ENCODE data around the gene RAB11FIP4.
A peak's percentile ranks its signal among the peaks of the same experiment; 100 is the strongest.
"Not testable (repeated sequence)": the region's sequence is repeated elsewhere in the genome, so short reads cannot be mapped to it uniquely, and the experiment has no call there.

Gene RAB11FIP4, protein sequence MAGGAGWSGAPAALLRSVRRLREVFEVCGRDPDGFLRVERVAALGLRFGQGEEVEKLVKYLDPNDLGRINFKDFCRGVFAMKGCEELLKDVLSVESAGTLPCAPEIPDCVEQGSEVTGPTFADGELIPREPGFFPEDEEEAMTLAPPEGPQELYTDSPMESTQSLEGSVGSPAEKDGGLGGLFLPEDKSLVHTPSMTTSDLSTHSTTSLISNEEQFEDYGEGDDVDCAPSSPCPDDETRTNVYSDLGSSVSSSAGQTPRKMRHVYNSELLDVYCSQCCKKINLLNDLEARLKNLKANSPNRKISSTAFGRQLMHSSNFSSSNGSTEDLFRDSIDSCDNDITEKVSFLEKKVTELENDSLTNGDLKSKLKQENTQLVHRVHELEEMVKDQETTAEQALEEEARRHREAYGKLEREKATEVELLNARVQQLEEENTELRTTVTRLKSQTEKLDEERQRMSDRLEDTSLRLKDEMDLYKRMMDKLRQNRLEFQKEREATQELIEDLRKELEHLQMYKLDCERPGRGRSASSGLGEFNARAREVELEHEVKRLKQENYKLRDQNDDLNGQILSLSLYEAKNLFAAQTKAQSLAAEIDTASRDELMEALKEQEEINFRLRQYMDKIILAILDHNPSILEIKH

DNA sequence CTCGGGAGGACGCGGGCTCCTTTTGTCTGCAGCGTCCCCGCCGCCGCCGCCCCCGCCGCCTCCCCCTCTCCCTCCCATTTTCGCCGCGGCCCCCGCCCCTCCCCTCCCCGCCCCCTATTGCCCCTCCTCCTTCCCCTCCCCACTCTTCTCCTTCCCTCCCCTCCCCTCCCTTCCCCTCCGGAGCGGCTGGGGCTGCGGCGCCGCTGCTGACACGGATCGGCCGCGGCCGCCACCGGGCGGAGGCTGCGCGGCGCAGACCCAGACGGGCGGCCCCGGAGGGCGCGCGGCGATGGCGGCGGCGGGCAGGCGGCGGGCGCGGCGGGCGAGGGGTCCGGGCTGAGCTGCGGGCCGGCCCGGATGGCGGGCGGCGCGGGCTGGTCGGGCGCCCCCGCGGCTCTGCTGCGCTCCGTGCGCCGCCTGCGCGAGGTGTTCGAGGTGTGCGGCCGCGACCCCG, at the start of gene RAB11FIP4:
TSS of gene RAB11FIP4 (plus strand) at position 180 of the 454 bp plus-strand sequence. CDS start at position 358, 178 bp downstream.
- Mint-ChIP-seq H3K36me3 (ENCODE audit: insufficient read depth) (peaks cover 1% of the 10 kb centered on the region), H3K4me1 (peaks cover 7% of the 10 kb centered on the region), H3K9me3 (no peaks in the 10 kb centered on the region), H3K27ac (ENCODE audit: low read depth) (no peak within 1 kb of the TSS), H3K27me3 (peaks cover 66% of the 10 kb centered on the region), H3K4me3 (peak within 1 kb of the TSS; percentile 80)
- no peak for DNase-seq (ENCODE audit: low spot score in 2 of 2)
- ATAC-seq (replicated peaks; ENCODE audit: extremely low read depth, poor library complexity, severe bottlenecking): peak; percentile 28

DNA sequence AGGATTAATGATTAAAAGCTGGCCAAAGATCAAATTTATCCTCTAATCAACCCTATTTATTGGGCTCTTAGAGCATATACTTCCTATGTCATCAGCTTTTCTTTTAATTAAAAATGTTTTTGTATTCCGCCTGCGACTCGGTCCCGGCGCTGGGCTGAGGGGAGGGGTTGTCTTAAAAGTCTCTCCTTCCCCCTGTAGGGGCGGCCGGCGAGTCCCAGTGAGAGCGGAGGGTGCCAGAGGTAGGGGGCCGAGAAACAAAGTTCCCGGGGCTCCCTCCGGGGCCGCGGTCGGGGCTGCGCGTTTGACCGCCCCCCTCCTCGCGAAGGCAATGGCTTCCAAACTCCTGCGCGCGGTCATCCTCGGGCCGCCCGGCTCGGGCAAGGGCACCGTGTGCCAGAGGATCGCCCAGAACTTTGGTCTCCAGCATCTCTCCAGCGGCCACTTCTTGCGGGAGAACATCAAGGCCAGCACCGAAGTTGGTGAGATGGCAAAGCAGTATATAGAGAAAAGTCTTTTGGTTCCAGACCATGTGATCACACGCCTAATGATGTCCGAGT, 46.2 kb upstream of the RAB11FIP4 start:
- not testable (repeated sequence) for H3K4me1 Mint-ChIP-seq; H3K4me3 Mint-ChIP-seq; H3K27ac Mint-ChIP-seq (ENCODE audit: low read depth); H3K9me3 Mint-ChIP-seq; ATAC-seq (replicated peaks; ENCODE audit: extremely low read depth, poor library complexity, severe bottlenecking); H3K27me3 Mint-ChIP-seq; DNase-seq (ENCODE audit: low spot score in 2 of 2)
- H3K36me3 Mint-ChIP-seq (ENCODE audit: insufficient read depth): peaks cover 17% of the 10 kb centered on the region

DNA sequence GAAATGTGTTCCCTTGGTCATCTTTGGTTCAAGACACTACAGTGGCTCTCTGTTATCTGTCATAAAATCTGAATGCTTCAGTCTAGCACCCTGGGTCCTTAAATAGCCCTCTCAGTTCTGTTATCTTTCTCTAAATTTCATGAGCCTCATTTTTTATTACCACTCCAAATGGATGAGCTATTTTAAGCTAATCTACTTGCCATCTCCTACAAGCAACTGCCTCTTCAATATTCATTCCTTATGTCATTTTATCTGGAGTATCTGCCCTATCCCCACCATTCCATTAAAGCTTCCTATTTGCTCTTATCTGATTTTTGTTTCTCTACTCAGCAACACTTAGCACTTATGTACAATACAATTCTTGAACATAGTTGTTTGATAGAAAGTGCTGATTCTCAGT, 42.0 kb upstream of the RAB11FIP4 start:
- Mint-ChIP-seq H3K36me3 (ENCODE audit: insufficient read depth) (peaks cover 30% of the 10 kb centered on the region), H3K27me3 (no peaks in the 10 kb centered on the region), H3K9me3 (no peaks in the 10 kb centered on the region), H3K4me1 (no peaks in the 10 kb centered on the region), H3K27ac (ENCODE audit: low read depth) (no peak overlapping the region), H3K4me3 (no peak overlapping the region)
- no peak for ATAC-seq (replicated peaks; ENCODE audit: extremely low read depth, poor library complexity, severe bottlenecking)
- DNase-seq (ENCODE audit: low spot score in 2 of 2): no peak

DNA sequence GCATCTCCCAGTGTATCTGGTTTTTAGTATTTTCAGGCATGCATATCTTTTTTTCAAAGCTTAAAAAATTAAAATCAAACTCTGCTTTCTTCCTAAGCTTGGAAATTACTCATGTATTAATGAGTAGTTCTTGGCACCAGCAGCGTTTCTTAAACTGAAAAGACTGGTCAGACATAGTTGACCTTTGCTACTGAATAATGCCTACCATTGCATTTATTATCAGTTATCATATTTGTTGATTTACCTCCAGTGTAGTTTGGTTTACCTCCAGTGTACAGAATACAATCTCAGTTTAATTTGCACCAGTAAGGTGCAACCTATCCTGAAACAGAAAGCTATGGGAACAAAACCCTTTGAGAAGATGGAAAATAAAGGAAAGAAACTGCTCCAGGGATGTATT, 35.5 kb upstream of the RAB11FIP4 start:
- ATAC-seq (replicated peaks; ENCODE audit: extremely low read depth, poor library complexity, severe bottlenecking) (no peak), DNase-seq (ENCODE audit: low spot score in 2 of 2) (no peak)
- no peak overlapping the region for H3K4me3 Mint-ChIP-seq
- H3K36me3 Mint-ChIP-seq (ENCODE audit: insufficient read depth): peaks cover 40% of the 10 kb centered on the region
- no peak overlapping the region for H3K27ac Mint-ChIP-seq (ENCODE audit: low read depth)
- H3K27me3 Mint-ChIP-seq: no peaks in the 10 kb centered on the region
- no peaks in the 10 kb centered on the region for H3K9me3 Mint-ChIP-seq
- H3K4me1 Mint-ChIP-seq: no peaks in the 10 kb centered on the region

DNA sequence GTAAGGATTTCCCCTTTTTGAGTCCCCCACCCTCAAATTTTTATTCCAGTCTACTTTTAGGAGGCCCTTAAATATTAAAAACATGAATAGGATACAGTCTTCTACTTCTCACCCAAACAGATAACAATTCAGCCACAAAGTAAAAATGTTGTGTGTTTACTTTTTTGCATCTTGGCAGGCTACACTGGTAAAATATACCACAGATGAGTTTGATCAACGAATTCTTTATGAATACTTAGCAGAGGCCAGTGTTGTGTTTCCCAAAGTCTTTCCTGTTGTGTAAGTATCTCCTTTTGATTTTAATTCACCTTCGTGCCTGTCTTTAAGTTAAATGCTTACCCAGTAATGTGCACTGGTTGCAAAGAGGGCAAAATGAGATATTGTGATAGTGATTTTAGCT, 34.4 kb upstream of the RAB11FIP4 start:
- Mint-ChIP-seq H3K9me3 (no peaks in the 10 kb centered on the region), H3K4me1 (no peaks in the 10 kb centered on the region), H3K27me3 (no peaks in the 10 kb centered on the region), H3K4me3 (no peak overlapping the region), H3K27ac (ENCODE audit: low read depth) (no peak overlapping the region), H3K36me3 (ENCODE audit: insufficient read depth) (peaks cover 42% of the 10 kb centered on the region)
- ATAC-seq (replicated peaks; ENCODE audit: extremely low read depth, poor library complexity, severe bottlenecking): no peak
- no peak for DNase-seq (ENCODE audit: low spot score in 2 of 2)

DNA sequence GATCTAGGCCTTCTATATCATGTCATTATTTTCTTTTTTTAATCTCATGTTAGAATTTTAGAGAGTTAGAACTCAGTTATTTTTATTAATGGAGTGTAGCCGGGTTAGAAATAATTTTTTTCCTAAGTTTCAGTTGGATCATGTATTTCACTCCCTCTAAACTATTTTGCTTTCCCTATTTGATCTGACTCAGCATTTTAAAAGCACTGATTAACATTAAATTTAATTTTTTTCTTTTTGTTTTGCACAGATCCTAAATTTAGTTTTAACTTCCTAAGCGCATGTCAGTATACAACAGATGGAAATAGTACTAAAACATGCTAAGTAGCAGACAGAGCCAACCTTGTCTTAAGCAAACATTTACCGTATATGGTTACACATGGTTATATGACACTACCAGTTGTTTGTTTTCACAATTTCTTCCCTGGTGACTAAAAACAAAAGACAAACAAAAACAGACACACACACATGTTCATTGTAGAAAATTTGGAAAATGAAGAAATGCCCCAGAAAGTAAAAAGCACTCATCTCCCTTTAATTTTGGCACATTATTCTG, 33.6 kb upstream of the RAB11FIP4 start:
- H3K27ac Mint-ChIP-seq (ENCODE audit: low read depth): no peak overlapping the region
- DNase-seq (ENCODE audit: low spot score in 2 of 2) (no peak), ATAC-seq (replicated peaks; ENCODE audit: extremely low read depth, poor library complexity, severe bottlenecking) (no peak)
- H3K4me1 Mint-ChIP-seq: no peaks in the 10 kb centered on the region
- no peak overlapping the region for H3K4me3 Mint-ChIP-seq
- H3K27me3 Mint-ChIP-seq: no peaks in the 10 kb centered on the region
- H3K9me3 Mint-ChIP-seq: no peaks in the 10 kb centered on the region
- H3K36me3 Mint-ChIP-seq (ENCODE audit: insufficient read depth): peaks cover 41% of the 10 kb centered on the region

DNA sequence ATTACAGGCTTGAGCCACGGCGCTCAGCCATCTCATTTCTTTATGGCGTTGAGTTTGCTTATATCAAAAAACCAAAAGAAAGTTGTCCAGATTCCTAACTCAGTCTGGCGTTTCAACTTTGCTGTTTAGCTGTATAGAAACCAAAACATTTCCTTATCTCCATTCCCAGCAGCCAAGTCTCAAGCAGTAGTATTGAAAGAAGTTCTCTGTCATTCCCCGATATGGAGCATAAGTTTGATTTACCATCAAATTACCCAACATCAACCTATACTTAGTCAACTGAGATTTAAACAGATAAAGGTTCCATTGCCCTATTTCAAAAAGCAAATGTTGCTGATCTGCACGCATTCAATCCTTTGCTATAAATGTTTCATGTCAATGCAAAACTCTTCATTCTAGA, 27.5 kb upstream of the RAB11FIP4 start:
- no peaks in the 10 kb centered on the region for H3K27me3 Mint-ChIP-seq
- H3K4me3 Mint-ChIP-seq: no peak overlapping the region
- no peaks in the 10 kb centered on the region for H3K9me3 Mint-ChIP-seq
- ATAC-seq (replicated peaks; ENCODE audit: extremely low read depth, poor library complexity, severe bottlenecking): no peak
- H3K36me3 Mint-ChIP-seq (ENCODE audit: insufficient read depth): peaks cover 22% of the 10 kb centered on the region
- no peak for DNase-seq (ENCODE audit: low spot score in 2 of 2)
- H3K27ac Mint-ChIP-seq (ENCODE audit: low read depth): no peak overlapping the region
- no peaks in the 10 kb centered on the region for H3K4me1 Mint-ChIP-seq

DNA sequence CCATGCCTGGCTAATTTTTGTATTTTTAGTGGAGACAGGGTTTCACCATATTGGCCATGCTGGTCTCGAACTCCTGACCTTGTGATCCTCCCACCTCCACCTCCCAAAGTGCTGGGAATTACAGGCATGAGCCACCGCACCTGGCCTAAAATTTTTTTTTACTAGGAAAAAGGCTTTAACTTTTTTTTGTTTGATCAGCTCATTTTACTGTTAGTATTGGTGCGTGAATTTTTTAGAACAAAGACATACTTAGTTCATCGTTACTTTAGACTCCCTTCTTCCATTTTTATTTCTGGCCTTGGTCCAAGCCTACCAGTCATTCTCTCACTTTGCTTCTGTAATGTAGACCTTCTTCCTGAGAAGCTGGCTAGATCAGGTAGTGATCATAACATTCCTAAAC, 25.4 kb upstream of the RAB11FIP4 start:
- no peaks in the 10 kb centered on the region for H3K9me3 Mint-ChIP-seq
- no peak overlapping the region for H3K27ac Mint-ChIP-seq (ENCODE audit: low read depth)
- peaks cover 11% of the 10 kb centered on the region for H3K36me3 Mint-ChIP-seq (ENCODE audit: insufficient read depth)
- ATAC-seq (replicated peaks; ENCODE audit: extremely low read depth, poor library complexity, severe bottlenecking): no peak
- H3K4me1 Mint-ChIP-seq: no peaks in the 10 kb centered on the region
- H3K4me3 Mint-ChIP-seq: no peak overlapping the region
- no peaks in the 10 kb centered on the region for H3K27me3 Mint-ChIP-seq
- DNase-seq (ENCODE audit: low spot score in 2 of 2): no peak

DNA sequence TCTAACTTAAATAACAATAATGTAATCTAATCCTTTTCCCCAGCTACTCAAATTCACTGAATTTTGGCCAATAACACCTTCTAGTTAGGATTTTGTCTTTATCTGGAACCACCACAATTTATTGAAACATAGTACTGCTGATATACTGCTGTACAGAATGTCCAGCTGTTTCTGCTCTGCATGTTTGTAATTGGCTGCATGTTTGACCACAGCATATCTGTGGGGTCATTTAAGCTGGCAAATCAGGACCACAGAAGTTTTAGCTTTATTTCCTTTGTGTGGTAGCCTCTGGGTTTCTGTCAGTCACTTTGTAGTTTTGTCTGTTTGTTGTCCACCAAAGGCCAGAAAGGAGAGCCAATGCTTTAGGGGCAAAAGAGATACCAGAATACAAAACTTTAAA, 22.2 kb upstream of the RAB11FIP4 start:
- peaks cover 6% of the 10 kb centered on the region for H3K36me3 Mint-ChIP-seq (ENCODE audit: insufficient read depth)
- H3K4me1 Mint-ChIP-seq: no peaks in the 10 kb centered on the region
- no peak overlapping the region for H3K4me3 Mint-ChIP-seq
- H3K27me3 Mint-ChIP-seq: no peaks in the 10 kb centered on the region
- no peaks in the 10 kb centered on the region for H3K9me3 Mint-ChIP-seq
- no peak for ATAC-seq (replicated peaks; ENCODE audit: extremely low read depth, poor library complexity, severe bottlenecking)
- no peak overlapping the region for H3K27ac Mint-ChIP-seq (ENCODE audit: low read depth)
- no peak for DNase-seq (ENCODE audit: low spot score in 2 of 2)

DNA sequence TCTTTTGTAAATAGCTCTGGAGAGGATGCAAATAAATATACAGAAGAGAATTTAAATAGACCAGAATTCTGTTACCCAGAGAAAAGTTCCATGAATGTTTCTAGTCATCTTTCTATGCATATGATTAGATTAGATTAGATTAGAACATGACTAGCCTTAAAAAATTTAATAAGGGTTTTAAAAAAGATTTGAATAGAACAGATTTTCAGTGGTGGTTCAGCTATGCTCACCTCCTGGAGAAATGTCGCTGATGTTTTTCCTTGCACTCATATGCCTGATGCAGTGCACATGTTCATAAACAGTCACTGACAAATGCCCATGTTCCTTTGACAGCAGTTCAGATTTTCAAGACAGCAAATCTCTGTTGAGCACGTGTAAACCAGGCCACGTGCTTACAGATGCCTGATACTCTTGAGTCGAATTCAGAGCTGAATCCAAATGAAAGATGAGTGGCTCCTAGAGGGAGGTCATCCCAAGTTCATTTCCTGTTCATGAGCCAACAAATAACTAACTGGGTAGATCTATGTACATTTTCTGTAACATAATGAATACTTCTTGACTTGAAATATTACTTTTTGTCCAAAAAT, 19.9 kb upstream of the RAB11FIP4 start:
- ATAC-seq (replicated peaks; ENCODE audit: extremely low read depth, poor library complexity, severe bottlenecking) (no peak), DNase-seq (ENCODE audit: low spot score in 2 of 2) (no peak)
- Mint-ChIP-seq H3K4me1 (no peaks in the 10 kb centered on the region), H3K27ac (ENCODE audit: low read depth) (no peak overlapping the region), H3K4me3 (no peak overlapping the region), H3K27me3 (no peaks in the 10 kb centered on the region), H3K36me3 (ENCODE audit: insufficient read depth) (peaks cover 9% of the 10 kb centered on the region), H3K9me3 (no peaks in the 10 kb centered on the region)

DNA sequence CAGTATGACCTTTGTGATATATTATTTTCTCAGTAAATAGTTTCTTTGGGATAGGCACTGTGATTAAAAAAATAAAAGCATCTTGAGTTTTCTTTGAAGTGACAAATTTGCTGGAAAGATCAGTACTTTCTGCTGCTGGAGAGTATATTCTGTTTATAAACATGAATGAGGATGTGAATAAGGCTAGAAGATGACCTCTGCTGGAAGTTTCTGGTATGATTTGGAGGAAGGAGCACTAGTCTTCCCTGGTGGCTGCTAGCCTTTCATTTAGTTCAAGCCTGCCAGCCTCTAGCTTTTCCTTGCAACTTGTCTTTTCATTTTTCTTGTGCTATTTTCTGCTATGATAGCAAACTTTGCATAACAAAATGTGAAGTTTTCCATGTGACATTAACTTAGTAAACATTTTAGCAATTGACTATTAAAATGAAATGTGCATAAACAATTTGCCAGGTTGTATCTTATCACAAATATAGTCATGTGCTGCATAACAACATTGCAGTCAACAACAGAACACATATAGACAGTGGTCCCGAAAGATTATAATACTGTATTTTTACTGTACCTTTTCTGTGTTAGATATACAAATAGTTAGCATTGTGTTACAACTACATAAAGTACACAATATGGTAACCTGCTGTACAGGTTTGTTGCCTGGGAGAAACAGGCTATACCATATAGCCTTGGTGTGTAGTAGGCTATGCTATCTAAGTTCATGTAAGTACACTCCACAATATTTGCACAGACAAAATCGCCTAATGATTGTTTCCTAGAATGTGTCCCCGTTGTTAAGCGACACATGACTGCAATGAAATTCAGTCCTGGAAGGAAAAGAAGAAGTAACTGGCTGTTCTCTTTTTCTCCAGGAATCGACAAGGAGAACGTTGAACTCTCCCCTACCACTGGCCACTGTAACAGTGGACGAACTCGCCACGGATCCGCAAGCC, 18.1 kb upstream of the RAB11FIP4 start:
- H3K27ac Mint-ChIP-seq (ENCODE audit: low read depth): no peak overlapping the region
- no peak overlapping the region for H3K4me3 Mint-ChIP-seq
- no peaks in the 10 kb centered on the region for H3K4me1 Mint-ChIP-seq
- ATAC-seq (replicated peaks; ENCODE audit: extremely low read depth, poor library complexity, severe bottlenecking): no peak
- peaks cover 9% of the 10 kb centered on the region for H3K36me3 Mint-ChIP-seq (ENCODE audit: insufficient read depth)
- H3K27me3 Mint-ChIP-seq: no peaks in the 10 kb centered on the region
- DNase-seq (ENCODE audit: low spot score in 2 of 2): no peak
- H3K9me3 Mint-ChIP-seq: no peaks in the 10 kb centered on the region

DNA sequence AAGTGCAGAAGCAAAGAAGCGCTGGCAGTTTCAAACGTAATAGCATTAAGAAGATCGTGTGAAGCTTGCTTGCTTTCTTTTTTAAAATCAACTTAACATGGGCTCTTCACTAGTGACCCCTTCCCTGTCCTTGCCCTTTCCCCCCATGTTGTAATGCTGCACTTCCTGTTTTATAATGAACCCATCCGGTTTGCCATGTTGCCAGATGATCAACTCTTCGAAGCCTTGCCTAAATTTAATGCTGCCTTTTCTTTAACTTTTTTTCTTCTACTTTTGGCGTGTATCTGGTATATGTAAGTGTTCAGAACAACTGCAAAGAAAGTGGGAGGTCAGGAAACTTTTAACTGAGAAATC, 17.4 kb upstream of the RAB11FIP4 start:
- DNase-seq (ENCODE audit: low spot score in 2 of 2) (no peak), ATAC-seq (replicated peaks; ENCODE audit: extremely low read depth, poor library complexity, severe bottlenecking) (no peak)
- H3K4me3 Mint-ChIP-seq: peak overlapping the region; percentile 29
- H3K9me3 Mint-ChIP-seq: no peaks in the 10 kb centered on the region
- no peaks in the 10 kb centered on the region for H3K27me3 Mint-ChIP-seq
- H3K36me3 Mint-ChIP-seq (ENCODE audit: insufficient read depth): peaks cover 9% of the 10 kb centered on the region
- no peaks in the 10 kb centered on the region for H3K4me1 Mint-ChIP-seq
- H3K27ac Mint-ChIP-seq (ENCODE audit: low read depth): no peak overlapping the region
